MCF 10A (cell line): Measurements from ENCODE around the gene CBY2. TPM values are rescaled to one million over a fixed set of nuclear protein-coding genes. Genes with fewer than 3 reads are reported as not detected.

Experiments
- BruUV-seq: library from RNA; stranded (reverse); fragments of 400-500 nt; replicated peaks from 2 replicates; lab custom pipeline; 2021; lab: Mats Ljungman, UMichigan
- CTCF ChIA-PET: fragments of 300-600 bp; sonication (Branson Sonifier 250); formaldehyde crosslinking; extraction: SDS; loops from one replicate; lab custom pipeline; 2021; ENCODE audit warnings: antibody characterized with exemption, inconsistent platforms; lab: Yijun Ruan, JAX
- POLR2A ChIA-PET: fragments of 300-600, 350-650 bp; sonication (Branson Sonifier 250); formaldehyde crosslinking; extraction: SDS; loops from one replicate; lab custom pipeline; 2020; ENCODE audit warnings: antibody characterized with exemption, inconsistent platforms; lab: Yijun Ruan, JAX
- DNase-seq: peaks from one replicate; pipeline ENCODE4 v3.0.0-alpha.2; 2018; ENCODE audit not compliant: unreplicated experiment
- H3K27ac Mint-ChIP-seq: one replicate; pipeline ENCODE4 v1.8.0; 2022; ENCODE audit warnings: mild to moderate bottlenecking, low read depth, mixed read lengths; ENCODE audit not compliant: unreplicated experiment
- H3K27me3 Mint-ChIP-seq: one replicate; pipeline ENCODE4 v1.8.0; 2022; ENCODE audit warnings: mixed read lengths; ENCODE audit not compliant: insufficient read depth, unreplicated experiment
- H3K36me3 Mint-ChIP-seq: one replicate; pipeline ENCODE4 v1.8.0; 2022; ENCODE audit warnings: mild to moderate bottlenecking, moderate library complexity, mixed read lengths; ENCODE audit not compliant: insufficient read depth, unreplicated experiment
- H3K4me1 Mint-ChIP-seq: one replicate; pipeline ENCODE4 v1.8.0; 2022; ENCODE audit warnings: mixed read lengths; ENCODE audit not compliant: insufficient read depth, unreplicated experiment
- H3K4me3 Mint-ChIP-seq: one replicate; pipeline ENCODE4 v1.8.0; 2022; ENCODE audit warnings: mild to moderate bottlenecking, moderate library complexity, mixed read lengths; ENCODE audit not compliant: unreplicated experiment
- H3K9me3 Mint-ChIP-seq: one replicate; pipeline ENCODE4 v1.8.0; 2022; ENCODE audit warnings: mixed read lengths; ENCODE audit not compliant: unreplicated experiment
- CTCF ChIP-seq: fragments of 200-600 bp; IDR thresholded peaks from one replicate; pipeline ENCODE4 v1.8.0; 2022; ENCODE audit warnings: antibody characterized with exemption, mild to moderate bottlenecking; ENCODE audit not compliant: unreplicated experiment
- intact Hi-C: fragments of 100-400 bp; cut with micrococcal nuclease; formaldehyde crosslinking; loops from 2 replicates; pipeline ENCODE4 v1.14.1; 2022
- total RNA-seq: library from RNA; stranded (reverse); gene quantifications from 2 replicates; pipeline ENCODE4 v1.2.3, GENCODE V29; 2022

Gene CBY2
- total RNA-seq, 1 experiment from 2014 or later, result not detected

- ChIA-PET CTCF (no interaction called here), POLR2A (interaction anchor here (1.1 kb wide), 1 partner anchor 20 kb away, joined by 4 read pairs; no protein-coding TSS in a partner anchor)
- Mint-ChIP-seq H3K4me3 (no peak overlapping the region), H3K27ac (no peak overlapping the region), H3K36me3 (no peaks in the 10 kb centered on the region), H3K27me3 (peaks cover 68% of the 10 kb centered on the region), H3K4me1 (no peaks in the 10 kb centered on the region), H3K9me3 (no peaks in the 10 kb centered on the region)
- BruUV-seq, result no TSS peak
- intact Hi-C loops, result no loop called here
- no peak for TF ChIP-seq CTCF
- DNase-seq, result no peak
Observed at GRCh38 chr13:45704211-45704739, 2.2 kb downstream of the CBY2 start.

DNA sequence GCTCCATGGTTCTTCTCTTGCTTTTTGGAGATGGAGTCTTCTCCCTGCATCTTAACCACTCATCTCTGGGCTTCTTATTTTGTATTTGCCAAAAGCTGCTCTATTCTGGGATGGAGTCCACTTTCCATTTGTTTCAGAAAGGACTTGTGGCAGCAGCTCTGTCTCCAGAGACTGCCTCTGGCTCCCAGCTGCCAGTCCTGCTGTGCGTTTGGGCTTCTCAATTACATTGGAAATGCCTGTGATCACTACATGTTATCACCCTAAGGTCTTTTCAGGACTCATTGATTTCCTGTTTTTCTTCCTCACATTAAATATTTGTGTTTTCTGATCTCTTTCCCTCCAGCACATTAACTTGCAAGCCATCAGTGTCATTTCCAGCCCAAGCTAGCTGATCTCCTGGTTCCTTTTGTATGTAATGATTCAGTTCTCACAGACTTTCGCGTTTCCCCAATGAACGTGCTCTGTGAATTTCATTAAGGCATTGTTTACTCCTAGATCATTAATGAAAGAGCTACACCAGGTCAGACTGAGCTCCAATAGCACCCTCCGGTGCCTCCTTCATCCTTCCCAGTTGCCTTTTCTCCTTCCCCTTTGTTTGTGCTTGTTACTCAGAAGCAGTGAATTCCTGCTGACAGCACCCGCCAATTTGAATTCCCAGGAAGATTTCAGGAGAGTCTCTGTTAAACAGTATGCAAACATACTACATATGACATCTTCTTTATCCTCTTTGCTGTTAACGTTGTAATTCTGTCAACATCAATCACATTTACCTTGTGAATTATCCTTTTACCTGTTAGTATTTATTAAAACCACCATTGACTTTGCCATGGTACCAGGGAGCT lies 3.0 kb downstream of the CBY2 start:
- no peaks in the 10 kb centered on the region for H3K4me1 Mint-ChIP-seq
- DNase-seq, result no peak

GRCh38 chr13:45705918-45706317 lies 3.8 kb downstream of the CBY2 start:
- no peak for TF ChIP-seq CTCF
- H3K9me3 Mint-ChIP-seq, result no peaks in the 10 kb centered on the region
- no peaks in the 10 kb centered on the region for H3K4me1 Mint-ChIP-seq
- no TSS peak for BruUV-seq
- intact Hi-C loops, result no loop called here
- H3K4me3 Mint-ChIP-seq, result no peak overlapping the region
- ChIA-PET POLR2A (no interaction called here), CTCF (interaction anchor here (1.0 to 1.1 kb wide), 3 partner anchors 17 to 454 kb away, joined by 3 to 4 read pairs (median 3); no protein-coding TSS in a partner anchor)
- H3K27me3 Mint-ChIP-seq, result peaks cover 52% of the 10 kb centered on the region
- DNase-seq, result no peak
- H3K36me3 Mint-ChIP-seq, result no peaks in the 10 kb centered on the region
- H3K27ac Mint-ChIP-seq, result no peak overlapping the region

More for the DNA sequence above, 3.0 kb downstream of the CBY2 start:
- TF ChIP-seq CTCF, result no peak
- Mint-ChIP-seq H3K9me3 (no peaks in the 10 kb centered on the region), H3K27ac (no peak overlapping the region), H3K27me3 (peaks cover 61% of the 10 kb centered on the region), H3K4me3 (no peak overlapping the region), H3K36me3 (no peaks in the 10 kb centered on the region)
- POLR2A ChIA-PET, result interaction anchor here (1.1 kb wide), 1 partner anchor 21 kb away, joined by 4 read pairs; no protein-coding TSS in a partner anchor
- intact Hi-C loops, result no loop called here
- no TSS peak for BruUV-seq
- CTCF ChIA-PET, result interaction anchor here (0.7 to 1.1 kb wide), 4 partner anchors 18 to 455 kb away, joined by 3 to 5 read pairs (median 4); no protein-coding TSS in a partner anchor

- BruUV-seq, result no TSS peak
- no peaks in the 10 kb centered on the region for H3K36me3 Mint-ChIP-seq
- DNase-seq, result no peak
- POLR2A ChIA-PET, result interaction anchor here (0.6 kb wide), 1 partner anchor 62 kb away, joined by 3 read pairs; no protein-coding TSS in a partner anchor
- H3K4me1 Mint-ChIP-seq, result no peaks in the 10 kb centered on the region
- no peaks in the 10 kb centered on the region for H3K9me3 Mint-ChIP-seq
- CTCF ChIA-PET, result interaction anchor here (0.9 to 1.0 kb wide), 2 partner anchors 10 to 17 kb away, joined by 3 to 5 read pairs; no protein-coding TSS in a partner anchor
- peaks cover 35% of the 10 kb centered on the region for H3K27me3 Mint-ChIP-seq
- intact Hi-C loops, result no loop called here
- no peak overlapping the region for H3K4me3 Mint-ChIP-seq
- no peak for TF ChIP-seq CTCF
- H3K27ac Mint-ChIP-seq, result no peak overlapping the region
Observed at GRCh38 chr13:45707516-45708100, 5.5 kb downstream of the CBY2 start.
